ENCODE results near the gene MOGAT2. TPM values are rescaled to one million over a fixed set of nuclear protein-coding genes. Genes with fewer than 3 reads are reported as not detected.
A peak's percentile ranks its signal among the peaks of the same experiment; 100 is the strongest.

The MOGAT2 gene
- total RNA-seq, 4 donors from 2014 or later, result 30.5 to 598 (median 448) TPM

DNA sequence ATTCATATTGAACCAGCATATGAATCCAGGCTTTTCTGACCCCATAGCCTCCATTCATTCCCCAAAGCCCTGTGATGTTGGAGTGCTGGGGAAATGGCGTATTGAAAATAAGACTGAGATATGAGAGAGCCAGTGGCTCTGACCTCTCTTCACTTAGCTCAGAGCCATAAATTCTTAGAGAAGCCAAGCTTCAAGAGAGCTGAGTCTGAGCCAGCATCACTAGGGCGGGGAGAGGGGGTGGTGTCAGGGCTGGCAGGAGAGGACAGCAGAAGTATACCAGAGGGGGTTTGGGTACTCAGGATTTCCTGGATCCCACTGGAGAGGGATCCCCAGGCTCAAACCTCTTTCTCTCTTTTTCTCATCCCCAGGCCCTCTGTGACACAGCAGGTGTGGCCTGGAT is 16.7 kb upstream of the MOGAT2 start:
- no peak for TF ChIP-seq POLR2A (IDR thresholded peaks at IDR 0.05)
- TF ChIP-seq, protein P1, sequence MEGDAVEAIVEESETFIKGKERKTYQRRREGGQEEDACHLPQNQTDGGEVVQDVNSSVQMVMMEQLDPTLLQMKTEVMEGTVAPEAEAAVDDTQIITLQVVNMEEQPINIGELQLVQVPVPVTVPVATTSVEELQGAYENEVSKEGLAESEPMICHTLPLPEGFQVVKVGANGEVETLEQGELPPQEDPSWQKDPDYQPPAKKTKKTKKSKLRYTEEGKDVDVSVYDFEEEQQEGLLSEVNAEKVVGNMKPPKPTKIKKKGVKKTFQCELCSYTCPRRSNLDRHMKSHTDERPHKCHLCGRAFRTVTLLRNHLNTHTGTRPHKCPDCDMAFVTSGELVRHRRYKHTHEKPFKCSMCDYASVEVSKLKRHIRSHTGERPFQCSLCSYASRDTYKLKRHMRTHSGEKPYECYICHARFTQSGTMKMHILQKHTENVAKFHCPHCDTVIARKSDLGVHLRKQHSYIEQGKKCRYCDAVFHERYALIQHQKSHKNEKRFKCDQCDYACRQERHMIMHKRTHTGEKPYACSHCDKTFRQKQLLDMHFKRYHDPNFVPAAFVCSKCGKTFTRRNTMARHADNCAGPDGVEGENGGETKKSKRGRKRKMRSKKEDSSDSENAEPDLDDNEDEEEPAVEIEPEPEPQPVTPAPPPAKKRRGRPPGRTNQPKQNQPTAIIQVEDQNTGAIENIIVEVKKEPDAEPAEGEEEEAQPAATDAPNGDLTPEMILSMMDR (IDR thresholded peaks at IDR 0.05), result no peak
- Histone ChIP-seq H3K27me3 (no peaks in the 10 kb centered on the region), H3K4me3 (no peak overlapping the region), H3K4me1 (peaks cover 0 to under 1% (median 0%) of the 10 kb centered on the region in 4 donors), H3K36me3 (no peaks in the 10 kb centered on the region), H3K27ac (no peak overlapping the region), H3K9me3 (no peaks in the 10 kb centered on the region)
- no peak for DNase-seq

DNA sequence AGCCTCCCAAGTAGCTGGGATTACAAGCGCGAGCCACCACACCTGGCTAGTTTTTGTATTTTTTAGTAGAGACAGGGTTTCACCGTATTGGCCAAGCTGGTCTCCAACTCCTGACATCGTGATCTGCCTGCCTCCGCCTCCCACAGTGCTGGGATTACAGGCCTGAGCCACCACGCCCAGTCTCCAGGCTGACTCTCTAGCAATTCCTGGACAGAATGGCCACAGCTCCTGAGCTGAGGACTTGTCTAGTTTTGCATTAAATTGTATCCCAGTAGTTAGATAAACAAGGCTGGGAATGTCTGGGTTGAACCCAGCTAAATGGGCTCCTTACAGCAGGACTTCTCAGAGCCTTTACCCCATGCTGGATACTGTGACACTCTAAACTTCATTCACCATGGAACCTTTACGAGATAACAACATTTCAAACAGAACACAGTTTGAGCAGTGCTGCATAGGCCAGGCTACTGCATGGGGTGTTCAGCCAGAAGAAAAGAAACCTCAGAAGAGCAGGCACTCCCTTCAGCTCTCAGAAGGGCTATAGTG is 13.9 kb upstream of the MOGAT2 start:
- TF ChIP-seq, protein P1 (IDR thresholded peaks at IDR 0.05), result no peak
- no peak for TF ChIP-seq POLR2A (IDR thresholded peaks at IDR 0.05)

DNA sequence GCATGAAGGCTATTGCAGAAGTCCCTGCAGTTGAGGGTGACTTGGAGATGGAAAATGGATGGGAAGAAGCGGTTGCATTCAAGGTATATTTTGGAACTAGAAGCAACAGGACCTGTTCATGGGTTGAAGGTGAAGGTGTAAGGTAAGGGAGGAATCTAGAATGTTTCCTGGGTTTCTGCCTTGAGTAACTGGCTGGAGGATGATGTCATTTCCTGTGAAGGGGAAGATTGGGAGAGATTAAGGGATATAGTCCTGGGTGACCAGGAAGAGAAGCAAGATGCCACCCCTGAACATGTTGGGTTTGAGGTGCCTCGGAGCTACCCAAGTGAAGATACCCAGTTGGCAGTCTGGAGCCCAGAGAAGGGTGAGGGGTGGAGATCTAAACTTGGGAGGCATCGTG is 12.1 kb upstream of the MOGAT2 start:
- Histone ChIP-seq H3K4me3 (no peak overlapping the region), H3K36me3 (no peaks in the 10 kb centered on the region), H3K27me3 (no peaks in the 10 kb centered on the region), H3K27ac (no peak overlapping the region), H3K4me1 (peaks cover 0 to 5% (median 2%) of the 10 kb centered on the region in 4 donors), H3K9me3 (no peaks in the 10 kb centered on the region)
- TF ChIP-seq POLR2A (IDR thresholded peaks at IDR 0.05), result no peak
- TF ChIP-seq, protein P1 (IDR thresholded peaks at IDR 0.05), result no peak
- DNase-seq, result no peak

More for the DNA sequence above, 13.9 kb upstream of the MOGAT2 start:
- H3K4me1 ChIP-seq, result peaks cover 0 to 5% (median 2%) of the 10 kb centered on the region in 4 donors
- no peak overlapping the region for H3K27ac ChIP-seq
- no peaks in the 10 kb centered on the region for H3K36me3 ChIP-seq
- no peak for DNase-seq
- no peaks in the 10 kb centered on the region for H3K9me3 ChIP-seq
- no peak overlapping the region for H3K4me3 ChIP-seq
- no peaks in the 10 kb centered on the region for H3K27me3 ChIP-seq

DNA sequence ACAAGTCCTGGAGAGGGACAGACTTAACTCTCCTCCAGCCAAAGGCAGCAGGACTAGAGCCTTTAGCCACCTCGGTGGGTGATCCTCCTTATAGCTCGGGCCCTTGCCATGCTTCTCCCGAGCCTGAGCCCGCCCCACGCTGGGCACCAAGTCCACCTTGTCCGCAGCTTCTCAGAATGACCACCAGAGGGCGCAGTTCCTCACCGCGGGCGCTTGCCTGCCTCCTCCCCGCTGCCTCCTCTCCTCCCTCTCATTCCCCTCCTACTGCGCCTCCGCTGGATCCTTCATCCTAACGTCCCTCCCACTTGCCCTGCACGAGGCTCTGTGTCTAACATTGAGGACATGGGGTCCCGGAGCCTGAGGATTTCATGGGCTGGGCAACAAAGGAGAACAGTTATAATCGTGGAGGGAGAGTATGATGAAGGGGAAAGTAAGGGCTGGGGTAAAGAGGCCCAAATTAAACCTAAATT is 11.3 kb upstream of the MOGAT2 start:
- Histone ChIP-seq H3K4me3 (no peak overlapping the region), H3K27ac (no peak overlapping the region)
- peak; percentile 34 to 82 (median 81) for DNase-seq

DNA sequence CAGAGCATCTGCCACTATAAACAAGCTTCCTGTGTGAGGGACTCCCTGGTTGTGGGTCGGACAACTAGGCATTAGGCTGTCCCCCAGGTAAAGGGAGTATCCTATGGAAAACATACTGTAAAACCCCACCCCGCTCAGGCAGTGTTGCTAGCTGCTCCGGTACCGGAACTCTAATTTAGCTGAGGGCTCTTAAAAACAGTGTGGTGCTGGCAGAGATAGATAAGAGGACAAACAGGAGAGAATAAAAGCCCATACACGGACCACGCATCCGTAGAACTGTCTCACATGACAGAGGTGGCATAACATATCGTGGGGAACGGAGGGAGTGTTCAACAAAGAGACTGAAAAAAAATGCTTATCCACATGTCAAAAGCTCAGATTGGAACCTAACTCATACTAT is 3.4 kb upstream of the MOGAT2 start:
- no peaks in the 10 kb centered on the region for H3K9me3 ChIP-seq
- no peak overlapping the region for H3K4me3 ChIP-seq
- DNase-seq, result no peak
- H3K36me3 ChIP-seq, result no peaks in the 10 kb centered on the region
- H3K27me3 ChIP-seq, result no peaks in the 10 kb centered on the region
- H3K4me1 ChIP-seq, result peaks cover 0 to 14% (median 0%) of the 10 kb centered on the region in 4 donors
- TF ChIP-seq POLR2A (IDR thresholded peaks at IDR 0.05), result no peak
- TF ChIP-seq, protein P1 (IDR thresholded peaks at IDR 0.05), result no peak
- no peak overlapping the region for H3K27ac ChIP-seq

More for the DNA sequence above, 11.3 kb upstream of the MOGAT2 start:
- no peaks in the 10 kb centered on the region for H3K9me3 ChIP-seq
- peaks cover 0 to 5% (median 2%) of the 10 kb centered on the region in 4 donors for H3K4me1 ChIP-seq
- H3K36me3 ChIP-seq, result no peaks in the 10 kb centered on the region
- TF ChIP-seq, protein P1 (IDR thresholded peaks at IDR 0.05), result peak; percentile 68 to 96 (median 92)
- TF ChIP-seq POLR2A (IDR thresholded peaks at IDR 0.05), result no peak
- H3K27me3 ChIP-seq, result no peaks in the 10 kb centered on the region

All from Peyer's patch (tissue), 4 donors.